Body of pancreas (tissue), 4 donors: ENCODE measurements around the gene ITGB1BP1.

Experiments used
- POLR2A ChIP-seq, 3 donors: fragments of 450-650 bp; IDR thresholded peaks; one replicate each; pipeline ENCODE4 v1.6.1; 2016; ENCODE audit warnings: antibody characterized with exemption in 3 of 3, mild to moderate bottlenecking in 2 of 3
- TF ChIP-seq, protein P1 (sequence below), 7 experiments: fragments of 450-650 bp in 4 of 7; fragments of 200-600 bp in 3 of 7; sonication (generic) in 3 of 7; IDR thresholded peaks; one replicate each; pipeline ENCODE4 v1.5.1; 2016 to 2019; ENCODE audit warnings: antibody characterized with exemption in 7 of 7

DNA sequence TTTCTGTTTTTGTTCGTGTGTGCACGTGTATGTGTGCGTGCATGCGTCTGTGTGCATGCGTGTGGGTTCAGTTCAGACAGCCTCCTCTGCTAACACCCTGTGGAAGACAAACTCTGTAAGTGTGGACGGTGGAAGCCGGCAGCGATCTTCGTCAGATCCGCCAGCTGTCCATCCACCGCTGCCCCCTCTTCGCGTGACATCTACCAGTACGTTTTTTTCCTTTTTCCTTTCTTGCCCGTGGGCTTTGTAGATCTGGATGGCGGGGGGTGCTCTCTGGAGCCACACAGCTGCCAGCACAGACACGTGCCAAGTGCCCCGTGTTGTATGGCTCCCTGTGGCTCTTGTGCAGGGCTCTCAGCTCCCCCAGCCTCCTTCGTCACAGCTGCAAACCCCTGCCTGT lies 32.3 kb downstream of the ITGB1BP1 start:
- TF ChIP-seq POLR2A (IDR thresholded peaks at IDR 0.05), result no peak
- TF ChIP-seq, protein P1, sequence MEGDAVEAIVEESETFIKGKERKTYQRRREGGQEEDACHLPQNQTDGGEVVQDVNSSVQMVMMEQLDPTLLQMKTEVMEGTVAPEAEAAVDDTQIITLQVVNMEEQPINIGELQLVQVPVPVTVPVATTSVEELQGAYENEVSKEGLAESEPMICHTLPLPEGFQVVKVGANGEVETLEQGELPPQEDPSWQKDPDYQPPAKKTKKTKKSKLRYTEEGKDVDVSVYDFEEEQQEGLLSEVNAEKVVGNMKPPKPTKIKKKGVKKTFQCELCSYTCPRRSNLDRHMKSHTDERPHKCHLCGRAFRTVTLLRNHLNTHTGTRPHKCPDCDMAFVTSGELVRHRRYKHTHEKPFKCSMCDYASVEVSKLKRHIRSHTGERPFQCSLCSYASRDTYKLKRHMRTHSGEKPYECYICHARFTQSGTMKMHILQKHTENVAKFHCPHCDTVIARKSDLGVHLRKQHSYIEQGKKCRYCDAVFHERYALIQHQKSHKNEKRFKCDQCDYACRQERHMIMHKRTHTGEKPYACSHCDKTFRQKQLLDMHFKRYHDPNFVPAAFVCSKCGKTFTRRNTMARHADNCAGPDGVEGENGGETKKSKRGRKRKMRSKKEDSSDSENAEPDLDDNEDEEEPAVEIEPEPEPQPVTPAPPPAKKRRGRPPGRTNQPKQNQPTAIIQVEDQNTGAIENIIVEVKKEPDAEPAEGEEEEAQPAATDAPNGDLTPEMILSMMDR (IDR thresholded peaks at IDR 0.05), result no peak
